ENCODE measurements around the gene SIM1.

DNA sequence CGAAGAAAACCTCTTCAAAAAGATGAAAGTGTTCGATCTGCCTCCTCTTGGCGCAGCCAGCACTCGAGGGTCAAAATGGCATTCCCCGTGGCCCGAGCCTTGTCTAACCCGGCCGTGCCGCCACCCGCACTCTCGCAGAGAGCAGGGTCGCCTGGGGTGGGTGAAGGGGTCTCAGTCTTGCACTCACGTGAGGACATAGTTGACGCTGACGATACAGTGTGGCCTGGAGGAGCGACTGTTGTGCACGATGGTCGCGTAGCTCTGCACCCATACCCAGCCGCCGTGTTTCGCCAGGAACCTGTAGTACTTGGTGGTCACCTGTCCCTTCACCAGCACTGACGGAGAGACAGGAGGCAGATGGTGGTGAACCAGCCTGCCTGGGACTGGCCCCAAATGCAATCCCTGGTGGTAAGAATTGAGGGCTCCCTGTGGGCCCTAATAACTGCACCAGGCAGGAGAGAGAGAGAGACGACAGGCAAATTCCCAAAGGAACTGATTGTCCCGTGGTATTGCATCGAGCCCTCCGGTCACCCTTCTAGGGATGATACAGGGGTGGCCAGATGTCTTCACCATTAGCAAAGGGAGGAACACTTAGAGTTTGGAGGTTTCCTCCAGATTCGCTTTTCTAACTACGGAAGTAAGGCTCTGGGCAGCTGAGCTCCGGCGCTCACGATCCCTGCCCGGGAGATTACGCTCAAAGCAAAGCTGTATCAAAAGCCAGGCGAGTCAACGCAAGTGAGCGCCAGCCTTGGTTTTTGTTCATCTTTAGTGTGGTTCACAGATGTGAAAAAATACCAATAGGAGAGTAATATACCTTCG lies 17.4 kb downstream of the SIM1 start:
- TF ChIP-seq GATA2 (IDR thresholded peaks at IDR 0.05; ENCODE audit: low read depth, low read length) (no peak), GATA3 (IDR thresholded peaks at IDR 0.05; ENCODE audit: low read depth, low read length) (no peak)

Measured in SH-SY5Y (cell line).